GM12878 (cell line): Measurements from ENCODE around the gene N4BP3. TPM values are rescaled to one million over a fixed set of nuclear protein-coding genes. Genes with fewer than 3 reads are reported as not detected.

Source experiments
- ATF3 ChIP-seq: IDR thresholded peaks from 2 replicates; pipeline ENCODE4 v1.6.1; 2011; ENCODE audit warnings: low read depth, mild to moderate bottlenecking, low read length, moderate library complexity, borderline replicate concordance; ENCODE audit errors: extremely low read depth
- ATF7 ChIP-seq: fragments of 450-650 bp; IDR thresholded peaks from 2 replicates; pipeline ENCODE4 v1.6.1; 2016; ENCODE audit warnings: low read depth, mild to moderate bottlenecking
- BMI1 ChIP-seq: fragments of 450-650 bp; IDR thresholded peaks from 2 replicates; pipeline ENCODE4 v1.6.1; 2016; ENCODE audit warnings: mild to moderate bottlenecking, moderate library complexity, borderline replicate concordance
- CEBPZ ChIP-seq: fragments of 150-350 bp; IDR thresholded peaks from 2 replicates; pipeline ENCODE4 v1.6.1; 2016; ENCODE audit warnings: low read depth, low read length
- CTCF ChIP-seq, 3 experiments: IDR thresholded peaks in 2 of 3; conservative IDR thresholded peaks in 1 of 3; 2 replicates each; pipeline ENCODE4 v1.5.1; 2011; ENCODE audit warnings: low read depth in 3 of 3, low read length in 3 of 3, mild to moderate bottlenecking in 3 of 3, control low read depth in 2 of 3, moderate library complexity in 2 of 3, inconsistent platforms in 1 of 3, mixed read lengths in 1 of 3; ENCODE audit not compliant: control insufficient read depth in 2 of 3, insufficient read depth in 1 of 3; ENCODE audit errors: extremely low read depth in 1 of 3
- DPF2 ChIP-seq: fragments of 450-650 bp; IDR thresholded peaks from 2 replicates; pipeline ENCODE4 v1.6.1; 2017; ENCODE audit warnings: mild to moderate bottlenecking
- IKZF1 ChIP-seq: fragments of 450-650 bp; conservative IDR thresholded peaks from 2 replicates; pipeline ENCODE4 v1.6.1; 2017; ENCODE audit warnings: antibody characterized with exemption, mild to moderate bottlenecking
- IKZF2 ChIP-seq, 2 experiments: fragments of 450-650 bp; IDR thresholded peaks; 2 replicates each; pipeline ENCODE4 v1.6.1; 2017; ENCODE audit warnings: mild to moderate bottlenecking in 2 of 2, moderate library complexity in 2 of 2
- IRF4 ChIP-seq: IDR thresholded peaks from 2 replicates; pipeline ENCODE4 v1.6.1; 2011; ENCODE audit warnings: low read depth, low read length
- KLF5 ChIP-seq: fragments of 450-650 bp; IDR thresholded peaks from 2 replicates; pipeline ENCODE4 v1.6.1; 2014; ENCODE audit warnings: mild to moderate bottlenecking; ENCODE audit not compliant: partially characterized antibody
- MYC ChIP-seq: IDR thresholded peaks from 2 replicates; pipeline ENCODE4 v1.6.1; 2011; ENCODE audit warnings: mild to moderate bottlenecking, low read length, moderate library complexity, inconsistent platforms; ENCODE audit not compliant: insufficient read depth, insufficient replicate concordance, insufficient read length, severe bottlenecking
- NFIC ChIP-seq: IDR thresholded peaks from 2 replicates; pipeline ENCODE4 v1.6.1; 2012; ENCODE audit warnings: low read depth, mild to moderate bottlenecking, inconsistent platforms, low read length, moderate library complexity
- PML ChIP-seq: IDR thresholded peaks from 2 replicates; pipeline ENCODE4 v1.6.1; 2012; ENCODE audit warnings: low read length, inconsistent platforms
- POLR2AphosphoS2 ChIP-seq: IDR thresholded peaks from 2 replicates; pipeline ENCODE4 v1.6.1; 2011; ENCODE audit warnings: low read depth, mild to moderate bottlenecking, low read length, improper control_type of control experiment, moderate library complexity
- RELA ChIP-seq: fragments of 450-650 bp; IDR thresholded peaks from 2 replicates; pipeline ENCODE4 v1.8.0; 2014; ENCODE audit warnings: borderline replicate concordance; ENCODE audit not compliant: partially characterized antibody
- RUNX3 ChIP-seq: IDR thresholded peaks from 2 replicates; pipeline ENCODE4 v1.6.1; 2012; ENCODE audit warnings: low read length, inconsistent platforms
- SREBF1 ChIP-seq: IDR thresholded peaks from 2 replicates; pipeline ENCODE4 v1.6.1; 2012; ENCODE audit warnings: mild to moderate bottlenecking, low read length
- TCF3 ChIP-seq: IDR thresholded peaks from 2 replicates; pipeline ENCODE4 v1.6.1; 2012; ENCODE audit warnings: low read depth, mild to moderate bottlenecking, low read length, borderline replicate concordance; ENCODE audit not compliant: insufficient read depth
- YBX1 ChIP-seq: fragments of 450-650 bp; IDR thresholded peaks from 2 replicates; pipeline ENCODE4 v1.6.1; 2016; ENCODE audit warnings: antibody characterized with exemption
- ZBED1 ChIP-seq: IDR thresholded peaks from 2 replicates; pipeline ENCODE4 v1.6.1; 2016; ENCODE audit warnings: borderline replicate concordance
- ZBTB4 ChIP-seq: fragments of 450-650 bp; formaldehyde crosslinking; IDR thresholded peaks from 2 replicates; pipeline ENCODE4 v1.4.0; 2022; ENCODE audit warnings: mild to moderate bottlenecking, moderate library complexity
- polyA plus RNA-seq, 11 experiments: library from polyadenylated mRNA; depleted of rRNA in 4 of 11; unstranded in 6 of 11; stranded (reverse) in 5 of 11; fragments of >200 nt; fragmentation: Nextera tagmentation in 4 of 11; fragmentation: Illumina TruSeq in 1 of 11; extraction: Ambion mirVana in 4 of 11; extraction: Trizol in 1 of 11; gene quantifications; 1 replicate in 1 of 11; 2 replicates in 10 of 11; pipeline versions ENCODE4 v1.2.1 to v1.2.3, GENCODE V29; 2011 to 2016; ENCODE audit warnings: inconsistent platforms in 2 of 11, missing spikeins in 2 of 11, low read depth in 1 of 11
- total RNA-seq, 4 experiments: library from RNA; depleted of rRNA in 3 of 4; stranded (reverse); fragments of >200 nt in 3 of 4; fragmentation: Illumina TruSeq in 1 of 4; extraction: Trizol in 1 of 4; gene quantifications; 2 replicates each; pipeline versions ENCODE4 v1.2.1 to v1.2.3, GENCODE V29; 2013 to 2021

Gene N4BP3
- total and polyA plus RNA-seq, 10 of the 15 experiments (the other 5 are each of a cell fraction or from before 2014, with no cell fraction given): 0.06 to 13.0 (median 4.3) TPM

- TF ChIP-seq CEBPZ (no peak), RELA (no peak), PML (no peak), IKZF2 (IDR thresholded peaks at IDR 0.05) (peak in 1 of 2 experiments; percentile 22; a peak in 2 of 4 replicates), DPF2 (0 out of 2 replicates have a peak, but pooled peaks have one; percentile 49), CTCF (IDR thresholded peaks at IDR 0.05 in 2 of 3, conservative IDR thresholded peaks at IDR 0.05 in 1 of 3; ENCODE audit: control insufficient read depth in 2 of 3, extremely low read depth in 1 of 3, insufficient read depth in 1 of 3, low read depth in 3 of 3, low read length in 3 of 3) (no peak), NFIC (no peak), TCF3 (peak; percentile 91; the same call in 1 of the 2 replicates), ATF7 (no peak), RUNX3 (no peak), SREBF1 (no peak), ZBED1 (no peak), IKZF1 (peak; percentile 60), POLR2AphosphoS2 (no peak), MYC (no peak), YBX1 (no peak), BMI1 (no peak), KLF5 (no peak), IRF4 (no peak), ZBTB4 (CRISPR knock-in tag) (no peak), ATF3 (no peak)
Observed at GRCh38 chr5:178117923-178118701, 4.8 kb downstream of the N4BP3 start (continued).
